Heart right ventricle (tissue), 16 donors: ENCODE results near the gene BRMS1. TPM values are rescaled to one million over a fixed set of nuclear protein-coding genes. Genes with fewer than 3 reads are reported as not detected.

ENCODE experiments used
- ATAC-seq, 8 donors: fragments of 200-7000 bp; cut with Tn5 transposase; one replicate each; pipeline ENCODE4 v1.9.1; 2020; ENCODE audit warnings: mild to moderate bottlenecking in 8 of 8, moderate library complexity in 8 of 8, moderate number of reproducible peaks in 1 of 8
- DNase-seq, 2 donors: peaks; one replicate each; pipeline ENCODE4 v3.0.0-alpha.2; 2020
- H3K27ac ChIP-seq, 10 donors: fragments of 200-600 bp; sonication (generic) in 2 of 10; one replicate each; pipeline versions ENCODE4 v1.5.0 to v1.8.0; 2020 to 2022; ENCODE audit warnings: mild to moderate bottlenecking in 3 of 10
- H3K27me3 ChIP-seq, 7 donors: fragments of 200-600 bp; one replicate each; pipeline ENCODE4 v1.8.0; 2021 to 2022; ENCODE audit warnings: mild to moderate bottlenecking in 2 of 7
- H3K36me3 ChIP-seq, 9 donors: fragments of 200-600 bp; sonication (generic) in 1 of 9; one replicate each; pipeline versions ENCODE4 v1.5.0 to v1.8.0; 2020 to 2022; ENCODE audit warnings: mild to moderate bottlenecking in 2 of 9
- H3K4me1 ChIP-seq, 9 donors: fragments of 200-600 bp; sonication (generic) in 1 of 9; one replicate each; pipeline versions ENCODE4 v1.5.0 to v1.8.0; 2020 to 2022; ENCODE audit warnings: mild to moderate bottlenecking in 4 of 9
- H3K4me3 ChIP-seq, 10 donors: fragments of 200-600 bp; sonication (generic) in 2 of 10; one replicate each; pipeline versions ENCODE4 v1.5.0 to v1.8.0; 2020 to 2022; ENCODE audit warnings: mild to moderate bottlenecking in 7 of 10, moderate library complexity in 2 of 10
- H3K9me3 ChIP-seq, 11 donors: fragments of 200-600 bp in 10 of 11; sonication (generic) in 2 of 11; one replicate each; pipeline versions ENCODE4 v1.5.0 to v1.8.0; 2013 to 2022; ENCODE audit warnings: mild to moderate bottlenecking in 2 of 11, control low read depth in 1 of 11, moderate library complexity in 1 of 11
- CTCF ChIP-seq, 9 donors: fragments of 200-600 bp; sonication (generic) in 2 of 9; IDR thresholded peaks; one replicate each; pipeline versions ENCODE4 v1.5.0 to v1.8.0; 2021 to 2022; ENCODE audit warnings: antibody characterized with exemption in 9 of 9, mild to moderate bottlenecking in 5 of 9, moderate library complexity in 1 of 9
- WGBS, 2 donors: extraction: QIAGEN DNeasy Blood & Tissue Kit; methylation state at CpG; one replicate each; pipeline ENCODE4 v1.1.7; 2013; ENCODE audit warnings: inconsistent platforms in 1 of 2; 5-methylcytosine and 5-hydroxymethylcytosine counted together
- intact Hi-C, 10 donors: fragments of 100-400 bp; cut with DNase I; formaldehyde crosslinking; loops; one replicate each; pipeline versions ENCODE4 v1.11.1 to v1.14.2; 2022
- long read RNA-seq, 3 donors: library from polyadenylated mRNA; unstranded; transcript quantifications; one replicate each; pipeline ENCODE4 v2.0.0, GENCODE V29; 2020 to 2021
- polyA plus RNA-seq, 2 donors: library from polyadenylated mRNA; stranded (reverse); fragments of 200-250 nt; gene quantifications; one replicate each; pipeline ENCODE4 v1.2.3, GENCODE V29; 2013
- total RNA-seq, 10 donors: library from RNA; stranded (reverse); fragmentation: NEBNext Ultra II Directional in 3 of 10; extraction: Animal tissue kit (Norgen Biotek cat#: 25700) in 3 of 10; gene quantifications; one replicate each; pipeline versions ENCODE4 v1.2.1 to v1.2.4, GENCODE V29; 2021 to 2023
- donor health status: Arrhythmogenic right ventricular cardiomyopathy.
- donor health status: ischemic (EF 13 %, LVEDD 7.1; RV severe dilation, severe dysfunction).
- donor health status: healthy with polysubstance abuse.
- donor health status: DM: no; HTN: yes; CAD: no.
- donor health status: DM: no; HTN: no; CAD: no.
- donor health status: ischemic (EF 25% LVEDD 6.9; RV normal size, moderate dysfunction).
- donor health status: ischemic (EF 25% LVEDD 5.7; RV mildly dilated, moderate dysfunction).
- donor health status: healthy.
- donor health status: DM: yes; HTN: yes; CAD: no.
- donor health status: Ischemic cardiomyopathy.
- donor health status: ischemic (EF 35%, LVEDD 5.7; RV mildly dilated, moderate dysfunction).
- donor health status: nonischemic (EF 11% LVEDD 7.7; RV severe dilation, severe dysfunction).
- donor health status: DM: yes; HTN: yes; CAD: no.
- donor health status: PGD.
- donor health status: ischemic (EF 29% LVEDD 5.4; RV normal size, mild dysfunction).
- donor health status: nonischemic (EF 23%, LVEDD 6.1; RV moderate dilation, normal function).

Gene BRMS1
- 10 to 100 TPM; 10.6 to 17.6 (median 12.9) TPM for total RNA-seq
- 10 to 100 TPM; 25.2 to 73.9 TPM for polyA plus RNA-seq
- long read RNA-seq, donor 1, transcript BRMS1-201 (10 exons, 1,445 nt): major isoform, 25 of 32 reads
- long read RNA-seq, donor 1, partial matches to known transcripts: 3 of 32 reads
- long read RNA-seq, donor 1, other reads (novel, unspliced or antisense): 2 of 32 reads
- long read RNA-seq, donor 2, transcript BRMS1-201 (10 exons, 1,445 nt): major isoform, 18 of 25 reads
- long read RNA-seq, donor 2, partial matches to known transcripts: 1 of 25 reads
- long read RNA-seq, donor 2, other reads (novel, unspliced or antisense): 2 of 25 reads
- long read RNA-seq, donor 3, transcript BRMS1-201 (10 exons, 1,445 nt): major isoform, 33 of 37 reads
- long read RNA-seq, donor 3, partial matches to known transcripts: 1 of 37 reads
- long read RNA-seq, donor 3, other reads (novel, unspliced or antisense): 0 of 37 reads

GRCh38 chr11:66344550-66345315 is at the start of gene BRMS1:
TSS of gene BRMS1 (minus strand) at chr11:66345104. CDS start at chr11:66342234, 2,870 bp downstream.
- 0% methylated on average over 59 of the region's 59 CpGs for WGBS, 2 donors
- peaks cover 16 to 48% (median 39%) of the 10 kb centered on the region in 9 donors for H3K4me1 ChIP-seq
- intact Hi-C loops: loop anchor here in 4 of 10 donors (5.0 kb wide), 3 partner anchors 32 to 43 kb away; no protein-coding TSS in a partner anchor

GRCh38 chr11:66393954-66394353 is 49.0 kb upstream of the BRMS1 start:
- no peaks in the 10 kb centered on the region for H3K4me1 ChIP-seq
- intact Hi-C loops: no loop called here
- ATAC-seq (no peak), DNase-seq (no peak)
- TF ChIP-seq CTCF (IDR thresholded peaks at IDR 0.05): no peak
- H3K27me3 ChIP-seq: peaks cover 0 to 33% (median 0%) of the 10 kb centered on the region in 7 donors
- H3K36me3 ChIP-seq: no peaks in the 10 kb centered on the region
- H3K27ac ChIP-seq: no peak overlapping the region
- no peaks in the 10 kb centered on the region for H3K9me3 ChIP-seq
- WGBS, 2 donors: 85% methylated on average over 3 of the region's 3 CpGs
- H3K4me3 ChIP-seq: no peak overlapping the region

More at GRCh38 chr11:66344550-66345315, at the start of gene BRMS1:
- peak; percentile 84 to 96 (median 92) for ATAC-seq
- peak; percentile 98 to 99 for DNase-seq
- Histone ChIP-seq H3K27me3 (peaks cover 0 to 5% (median 0%) of the 10 kb centered on the region in 7 donors), H3K27ac (peak within 1 kb of the TSS in 9 of 10 donors; percentile 61 to 88 (median 84)), H3K36me3 (peaks cover 2 to 35% (median 20%) of the 10 kb centered on the region in 9 donors), H3K4me3 (peak within 1 kb of the TSS; percentile 81 to 100 (median 94)), H3K9me3 (no peaks in the 10 kb centered on the region)
- peak in 4 of 9 donors; percentile 14 to 33 (median 20) for TF ChIP-seq CTCF (IDR thresholded peaks at IDR 0.05)

GRCh38 chr11:66391322-66391721 is 46.4 kb upstream of the BRMS1 start:
- H3K4me1 ChIP-seq: peaks cover 0 to 8% (median 3%) of the 10 kb centered on the region in 9 donors
- ATAC-seq: no peak
- H3K27ac ChIP-seq: no peak overlapping the region
- intact Hi-C loops: no loop called here
- DNase-seq: no peak
- H3K36me3 ChIP-seq: no peaks in the 10 kb centered on the region
- H3K9me3 ChIP-seq: no peaks in the 10 kb centered on the region
- H3K4me3 ChIP-seq: no peak overlapping the region
- TF ChIP-seq CTCF (IDR thresholded peaks at IDR 0.05): no peak
- peaks cover 0 to 33% (median 0%) of the 10 kb centered on the region in 7 donors for H3K27me3 ChIP-seq
- 81 to 86% methylated on average over 6 of the region's 6 CpGs for WGBS, 2 donors
